Ascending aorta (tissue), 2 donors: ENCODE measurements around the gene NBL1. TPM values are rescaled to one million over a fixed set of nuclear protein-coding genes. Genes with fewer than 3 reads are reported as not detected.

Experiments
- DNase-seq, 2 donors: peaks; one replicate each; pipeline ENCODE4 v3.0.0-alpha.2; 2019; ENCODE audit warnings: low spot score in 2 of 2
- H3K27ac ChIP-seq, 2 donors: fragments of 200-600 bp; sonication (generic); one replicate each; pipeline ENCODE4 v1.5.1; 2016 to 2017; ENCODE audit warnings: mild to moderate bottlenecking in 1 of 2
- H3K27me3 ChIP-seq: fragments of 200-600 bp; sonication (generic); one replicate; pipeline ENCODE4 v1.5.1; 2017
- H3K36me3 ChIP-seq, 2 donors: fragments of 200-600 bp; sonication (generic); one replicate each; pipeline ENCODE4 v1.5.1; 2016
- H3K4me1 ChIP-seq, 2 donors: fragments of 200-600 bp; sonication (generic); one replicate each; pipeline ENCODE4 v1.5.1; 2016 to 2017; ENCODE audit warnings: mild to moderate bottlenecking in 1 of 2
- H3K4me3 ChIP-seq, 2 donors: fragments of 200-600 bp; sonication (generic); one replicate each; pipeline ENCODE4 v1.5.1; 2016 to 2017; ENCODE audit warnings: mild to moderate bottlenecking in 1 of 2
- H3K9me3 ChIP-seq, 2 donors: fragments of 200-600 bp; sonication (generic); one replicate each; pipeline ENCODE4 v1.5.1; 2016
- intact Hi-C: fragments of 100-400 bp; cut with DNase I; formaldehyde crosslinking; loops from one replicate; pipeline ENCODE4 v1.15.1; 2023
- total RNA-seq: library from RNA; depleted of rRNA; stranded (reverse); fragments of >200 nt; gene quantifications from one replicate; pipeline ENCODE4 v1.1.0, GENCODE V29; 2016
- TF ChIP-seq, protein P1 (sequence below), 3 experiments: fragments of 200-600 bp in 2 of 3; fragments of 450-650 bp in 1 of 3; sonication (generic) in 2 of 3; IDR thresholded peaks; one replicate each; pipeline ENCODE4 v1.5.1; 2016 to 2019; ENCODE audit warnings: antibody characterized with exemption in 3 of 3, mild to moderate bottlenecking in 1 of 3, moderate library complexity in 1 of 3

NBL1 gene
- total RNA-seq, 1 donor from 2014 or later: 157 TPM

- Histone ChIP-seq H3K36me3 (peaks cover 9 to 30% of the 10 kb centered on the region in 2 donors), H3K4me3 (no peak overlapping the region), H3K4me1 (peaks cover 2 to 18% of the 10 kb centered on the region in 2 donors), H3K9me3 (no peaks in the 10 kb centered on the region), H3K27ac (no peak overlapping the region), H3K27me3 (no peaks in the 10 kb centered on the region)
- TF ChIP-seq, protein P1, sequence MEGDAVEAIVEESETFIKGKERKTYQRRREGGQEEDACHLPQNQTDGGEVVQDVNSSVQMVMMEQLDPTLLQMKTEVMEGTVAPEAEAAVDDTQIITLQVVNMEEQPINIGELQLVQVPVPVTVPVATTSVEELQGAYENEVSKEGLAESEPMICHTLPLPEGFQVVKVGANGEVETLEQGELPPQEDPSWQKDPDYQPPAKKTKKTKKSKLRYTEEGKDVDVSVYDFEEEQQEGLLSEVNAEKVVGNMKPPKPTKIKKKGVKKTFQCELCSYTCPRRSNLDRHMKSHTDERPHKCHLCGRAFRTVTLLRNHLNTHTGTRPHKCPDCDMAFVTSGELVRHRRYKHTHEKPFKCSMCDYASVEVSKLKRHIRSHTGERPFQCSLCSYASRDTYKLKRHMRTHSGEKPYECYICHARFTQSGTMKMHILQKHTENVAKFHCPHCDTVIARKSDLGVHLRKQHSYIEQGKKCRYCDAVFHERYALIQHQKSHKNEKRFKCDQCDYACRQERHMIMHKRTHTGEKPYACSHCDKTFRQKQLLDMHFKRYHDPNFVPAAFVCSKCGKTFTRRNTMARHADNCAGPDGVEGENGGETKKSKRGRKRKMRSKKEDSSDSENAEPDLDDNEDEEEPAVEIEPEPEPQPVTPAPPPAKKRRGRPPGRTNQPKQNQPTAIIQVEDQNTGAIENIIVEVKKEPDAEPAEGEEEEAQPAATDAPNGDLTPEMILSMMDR (IDR thresholded peaks at IDR 0.05): no peak
- no peak for DNase-seq
- intact Hi-C loops: no loop called here
Measured at GRCh38 chr1:19655718-19656080, 11.6 kb downstream of the NBL1 start.

- TF ChIP-seq, protein P1 (IDR thresholded peaks at IDR 0.05): no peak
- DNase-seq: no peak
- Histone ChIP-seq H3K36me3 (peaks cover 9 to 30% of the 10 kb centered on the region in 2 donors), H3K9me3 (no peaks in the 10 kb centered on the region), H3K27ac (no peak overlapping the region), H3K27me3 (no peaks in the 10 kb centered on the region), H3K4me1 (peaks cover 0 to 12% of the 10 kb centered on the region in 2 donors), H3K4me3 (no peak overlapping the region)
- intact Hi-C loops: no loop called here
Measured at GRCh38 chr1:19656134-19656779, 12.1 kb downstream of the NBL1 start.

DNA sequence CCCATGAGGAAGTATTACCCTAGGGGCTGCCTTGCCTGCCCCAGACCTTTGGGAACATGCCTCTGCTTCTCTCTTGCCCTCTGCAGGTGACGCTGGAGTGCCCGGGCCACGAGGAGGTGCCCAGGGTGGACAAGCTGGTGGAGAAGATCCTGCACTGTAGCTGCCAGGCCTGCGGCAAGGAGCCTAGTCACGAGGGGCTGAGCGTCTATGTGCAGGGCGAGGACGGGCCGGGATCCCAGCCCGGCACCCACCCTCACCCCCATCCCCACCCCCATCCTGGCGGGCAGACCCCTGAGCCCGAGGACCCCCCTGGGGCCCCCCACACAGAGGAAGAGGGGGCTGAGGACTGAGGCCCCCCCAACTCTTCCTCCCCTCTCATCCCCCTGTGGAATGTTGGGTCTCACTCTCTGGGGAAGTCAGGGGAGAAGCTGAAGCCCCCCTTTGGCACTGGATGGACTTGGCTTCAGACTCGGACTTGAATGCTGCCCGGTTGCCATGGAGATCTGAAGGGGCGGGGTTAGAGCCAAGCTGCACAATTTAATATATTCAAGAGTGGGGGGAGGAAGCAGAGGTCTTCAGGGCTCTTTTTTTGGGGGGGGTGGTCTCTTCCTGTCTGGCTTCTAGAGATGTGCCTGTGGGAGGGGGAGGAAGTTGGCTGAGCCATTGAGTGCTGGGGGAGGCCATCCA is 12.8 kb downstream of the NBL1 start:
- Histone ChIP-seq H3K4me3 (no peak overlapping the region), H3K27me3 (no peaks in the 10 kb centered on the region), H3K36me3 (peaks cover 9 to 30% of the 10 kb centered on the region in 2 donors), H3K27ac (no peak overlapping the region), H3K9me3 (no peaks in the 10 kb centered on the region), H3K4me1 (peaks cover 0 to 5% of the 10 kb centered on the region in 2 donors)
- TF ChIP-seq, protein P1 (IDR thresholded peaks at IDR 0.05): no peak
- no peak for DNase-seq
- intact Hi-C loops: no loop called here

GRCh38 chr1:19657511-19657910 is 13.4 kb downstream of the NBL1 start:
- H3K9me3 ChIP-seq: no peaks in the 10 kb centered on the region
- TF ChIP-seq, protein P1 (IDR thresholded peaks at IDR 0.05): no peak
- intact Hi-C loops: no loop called here
- H3K36me3 ChIP-seq: peaks cover 9 to 30% of the 10 kb centered on the region in 2 donors
- H3K27ac ChIP-seq: no peak overlapping the region
- no peak overlapping the region for H3K4me3 ChIP-seq
- DNase-seq: no peak
- peaks cover 0 to 3% of the 10 kb centered on the region in 2 donors for H3K4me1 ChIP-seq
- H3K27me3 ChIP-seq: no peaks in the 10 kb centered on the region

GRCh38 chr1:19658186-19658585 is 14.1 kb downstream of the NBL1 start:
- peaks cover 9 to 30% of the 10 kb centered on the region in 2 donors for H3K36me3 ChIP-seq
- intact Hi-C loops: no loop called here
- H3K27ac ChIP-seq: no peak overlapping the region
- TF ChIP-seq, protein P1 (IDR thresholded peaks at IDR 0.05): no peak
- no peak overlapping the region for H3K4me3 ChIP-seq
- no peak for DNase-seq
- no peaks in the 10 kb centered on the region for H3K27me3 ChIP-seq
- H3K9me3 ChIP-seq: no peaks in the 10 kb centered on the region
- peaks cover 0 to 3% of the 10 kb centered on the region in 2 donors for H3K4me1 ChIP-seq
